Trophoblast cell (in vitro differentiated cells and primary cell): Measurements from ENCODE around the gene CDH22.

Source experiments
- DNase-seq, 2 donors: peaks; one replicate each; pipeline ENCODE4 v3.0.0-alpha.2; 2016
- H2AFZ ChIP-seq: 2 replicates; pipeline ENCODE4 v1.6.1; 2013; ENCODE audit warnings: low read length, moderate library complexity, mild to moderate bottlenecking; ENCODE audit not compliant: insufficient read depth, poor library complexity
- H2AK5ac ChIP-seq: 2 replicates; pipeline ENCODE4 v1.6.1; 2013; ENCODE audit warnings: mild to moderate bottlenecking, low read length
- H2BK120ac ChIP-seq: 2 replicates; pipeline ENCODE4 v1.6.1; 2013; ENCODE audit warnings: low read length, mild to moderate bottlenecking, moderate library complexity; ENCODE audit not compliant: insufficient read depth, poor library complexity
- H2BK12ac ChIP-seq: 2 replicates; pipeline ENCODE4 v1.6.1; 2013; ENCODE audit warnings: mild to moderate bottlenecking, low read length, moderate library complexity
- H2BK5ac ChIP-seq: 2 replicates; pipeline ENCODE4 v1.6.1; 2013; ENCODE audit warnings: low read length, low read depth, moderate library complexity, mild to moderate bottlenecking; ENCODE audit not compliant: poor library complexity
- H3K14ac ChIP-seq: 2 replicates; pipeline ENCODE4 v1.6.1; 2013; ENCODE audit warnings: mild to moderate bottlenecking, low read length
- H3K18ac ChIP-seq: 2 replicates; pipeline ENCODE4 v1.6.1; 2013; ENCODE audit warnings: mild to moderate bottlenecking, low read length
- H3K23ac ChIP-seq: 2 replicates; pipeline ENCODE4 v1.6.1; 2013; ENCODE audit warnings: low read length
- H3K27ac ChIP-seq: 2 replicates; pipeline ENCODE4 v1.5.1; 2013; ENCODE audit warnings: low read depth, mild to moderate bottlenecking, inconsistent platforms, low read length, moderate library complexity
- H3K27me3 ChIP-seq: 2 replicates; pipeline ENCODE4 v1.6.1; 2013; ENCODE audit warnings: inconsistent platforms, mild to moderate bottlenecking, low read length, moderate library complexity; ENCODE audit not compliant: insufficient read depth
- H3K36me3 ChIP-seq, 2 experiments: 1 replicate in 1 of 2; 2 replicates in 1 of 2; pipeline ENCODE4 v1.6.1; 2013; ENCODE audit warnings: low read length in 2 of 2, mild to moderate bottlenecking in 2 of 2, moderate library complexity in 1 of 2; ENCODE audit not compliant: insufficient read depth in 2 of 2, control insufficient read depth in 1 of 2
- H3K4ac ChIP-seq: 2 replicates; pipeline ENCODE4 v1.6.1; 2013; ENCODE audit warnings: low read depth, mild to moderate bottlenecking, low read length, moderate library complexity
- H3K4me1 ChIP-seq, 2 experiments: 1 replicate in 1 of 2; 2 replicates in 1 of 2; pipeline ENCODE4 v1.6.1; 2013; ENCODE audit warnings: low read length in 2 of 2, mild to moderate bottlenecking in 2 of 2, moderate library complexity in 1 of 2; ENCODE audit not compliant: insufficient read depth in 2 of 2, control insufficient read depth in 1 of 2
- H3K4me2 ChIP-seq: 2 replicates; pipeline ENCODE4 v1.6.1; 2013; ENCODE audit warnings: inconsistent platforms, mild to moderate bottlenecking, low read length, moderate library complexity
- H3K4me3 ChIP-seq: 2 replicates; pipeline ENCODE4 v1.5.1; 2013; ENCODE audit warnings: mild to moderate bottlenecking, low read depth, low read length, inconsistent platforms
- H3K79me1 ChIP-seq: one replicate; pipeline ENCODE4 v1.6.1; 2013; ENCODE audit warnings: low read length
- H3K79me2 ChIP-seq: 2 replicates; pipeline ENCODE4 v1.6.1; 2013; ENCODE audit warnings: low read length, mild to moderate bottlenecking; ENCODE audit not compliant: control insufficient read depth, insufficient read depth, poor library complexity
- H3K9ac ChIP-seq: 2 replicates; pipeline ENCODE4 v1.6.1; 2013; ENCODE audit warnings: mild to moderate bottlenecking, low read length
- H3K9me3 ChIP-seq: 2 replicates; pipeline ENCODE4 v1.6.1; 2013; ENCODE audit warnings: low read depth, mild to moderate bottlenecking, control low read depth, inconsistent platforms, low read length; ENCODE audit not compliant: insufficient read depth
- H4K12ac ChIP-seq: 2 replicates; pipeline ENCODE4 v1.6.1; 2013; ENCODE audit warnings: low read depth, mild to moderate bottlenecking, low read length, moderate library complexity
- H4K8ac ChIP-seq: 2 replicates; pipeline ENCODE4 v1.6.1; 2013; ENCODE audit warnings: low read depth, mild to moderate bottlenecking, low read length, moderate library complexity
- H4K91ac ChIP-seq: one replicate; pipeline ENCODE4 v1.6.1; 2013; ENCODE audit warnings: low read depth, mild to moderate bottlenecking, low read length, moderate library complexity
- WGBS: extraction: QIAGEN DNeasy Blood & Tissue Kit; methylation state at CpG from one replicate; pipeline ENCODE4 v1.1.7; 2013; ENCODE audit warnings: missing lambda C conversion rate; ENCODE audit not compliant: insufficient read length, insufficient coverage; ENCODE audit errors: extremely low coverage; 5-methylcytosine and 5-hydroxymethylcytosine counted together

Gene CDH22

GRCh38 chr20:46354920-46355654 is 46.8 kb upstream of the CDH22 start:
- H4K12ac ChIP-seq = no peak overlapping the region
- no peaks in the 10 kb centered on the region for H3K79me2 ChIP-seq
- H4K91ac ChIP-seq = no peak overlapping the region
- H3K27me3 ChIP-seq = no peaks in the 10 kb centered on the region
- H2BK5ac ChIP-seq = no peak overlapping the region
- H3K79me1 ChIP-seq = peaks cover 4% of the 10 kb centered on the region
- no peak overlapping the region for H4K8ac ChIP-seq
- no CpG with 5 or more reads among the region's 20 CpGs for WGBS
- H3K23ac ChIP-seq = no peak overlapping the region
- H3K4ac ChIP-seq = no peak overlapping the region
- DNase-seq = no peak
- no peak overlapping the region for H3K27ac ChIP-seq
- no peak overlapping the region for H3K9ac ChIP-seq
- H3K18ac ChIP-seq = no peak overlapping the region
- H3K36me3 ChIP-seq = peaks cover 40% of the 10 kb centered on the region in 2 experiments
- no peak overlapping the region for H3K4me3 ChIP-seq
- peaks cover 16 to 22% of the 10 kb centered on the region in 2 experiments for H3K4me1 ChIP-seq
- H3K4me2 ChIP-seq = no peak overlapping the region
- no peak overlapping the region for H3K14ac ChIP-seq
- no peak overlapping the region for H2BK120ac ChIP-seq
- H2AFZ ChIP-seq = no peak overlapping the region
- H2AK5ac ChIP-seq = no peak overlapping the region
- H2BK12ac ChIP-seq = no peak overlapping the region
- H3K9me3 ChIP-seq = no peaks in the 10 kb centered on the region

- H4K91ac ChIP-seq = no peak overlapping the region
- H3K4me3 ChIP-seq = no peak overlapping the region
- H2BK5ac ChIP-seq = no peak overlapping the region
- H3K79me1 ChIP-seq = peaks cover 6% of the 10 kb centered on the region
- H3K4me1 ChIP-seq = peaks cover 10 to 18% of the 10 kb centered on the region in 2 experiments
- no peak overlapping the region for H2AK5ac ChIP-seq
- H3K4me2 ChIP-seq = no peak overlapping the region
- H3K9ac ChIP-seq = no peak overlapping the region
- no peak overlapping the region for H3K4ac ChIP-seq
- H3K79me2 ChIP-seq = no peaks in the 10 kb centered on the region
- H4K8ac ChIP-seq = no peak overlapping the region
- H3K36me3 ChIP-seq = peaks cover 40 to 42% of the 10 kb centered on the region in 2 experiments
- no peaks in the 10 kb centered on the region for H3K9me3 ChIP-seq
- no peak overlapping the region for H3K18ac ChIP-seq
- no peak overlapping the region for H3K23ac ChIP-seq
- DNase-seq = no peak
- no peaks in the 10 kb centered on the region for H3K27me3 ChIP-seq
- no CpG with 5 or more reads among the region's 4 CpGs for WGBS
- no peak overlapping the region for H3K27ac ChIP-seq
- H2BK120ac ChIP-seq = no peak overlapping the region
- H2BK12ac ChIP-seq = no peak overlapping the region
- H4K12ac ChIP-seq = no peak overlapping the region
- no peak overlapping the region for H3K14ac ChIP-seq
- no peak overlapping the region for H2AFZ ChIP-seq
Measured at GRCh38 chr20:46354207-46354555, 45.9 kb upstream of the CDH22 start.

GRCh38 chr20:46353500-46354206 is 45.4 kb upstream of the CDH22 start:
- Histone ChIP-seq H3K4ac (no peak overlapping the region), H3K23ac (no peak overlapping the region), H2BK120ac (no peak overlapping the region), H4K12ac (no peak overlapping the region), H3K18ac (no peak overlapping the region), H3K4me3 (no peak overlapping the region), H4K91ac (no peak overlapping the region), H2AFZ (no peak overlapping the region), H3K4me2 (no peak overlapping the region), H3K9ac (no peak overlapping the region), H3K36me3 (peaks cover 39 to 41% of the 10 kb centered on the region in 2 experiments), H3K79me2 (no peaks in the 10 kb centered on the region), H3K27ac (no peak overlapping the region), H3K14ac (no peak overlapping the region), H2BK5ac (no peak overlapping the region), H2AK5ac (no peak overlapping the region), H3K27me3 (no peaks in the 10 kb centered on the region), H3K4me1 (peaks cover 7 to 14% of the 10 kb centered on the region in 2 experiments), H3K9me3 (no peaks in the 10 kb centered on the region), H3K79me1 (peaks cover 6% of the 10 kb centered on the region), H4K8ac (no peak overlapping the region), H2BK12ac (no peak overlapping the region)
- WGBS = 100% methylated on average over 1 of the region's 14 CpGs
- DNase-seq = no peak

- H2AK5ac ChIP-seq = no peak overlapping the region
- no CpG with 5 or more reads among the region's 18 CpGs for WGBS
- H3K79me1 ChIP-seq = peaks cover 6% of the 10 kb centered on the region
- H3K27me3 ChIP-seq = no peaks in the 10 kb centered on the region
- no peaks in the 10 kb centered on the region for H3K79me2 ChIP-seq
- H4K8ac ChIP-seq = no peak overlapping the region
- H2AFZ ChIP-seq = no peak overlapping the region
- no peak overlapping the region for H3K4me2 ChIP-seq
- H3K36me3 ChIP-seq = peaks cover 29 to 31% of the 10 kb centered on the region in 2 experiments
- H3K14ac ChIP-seq = no peak overlapping the region
- peaks cover 9 to 14% of the 10 kb centered on the region in 2 experiments for H3K4me1 ChIP-seq
- no peak overlapping the region for H3K4me3 ChIP-seq
- H3K9me3 ChIP-seq = no peaks in the 10 kb centered on the region
- H3K4ac ChIP-seq = no peak overlapping the region
- no peak overlapping the region for H2BK12ac ChIP-seq
- no peak overlapping the region for H4K91ac ChIP-seq
- no peak overlapping the region for H3K27ac ChIP-seq
- no peak overlapping the region for H4K12ac ChIP-seq
- no peak overlapping the region for H2BK5ac ChIP-seq
- no peak overlapping the region for H3K9ac ChIP-seq
- H3K23ac ChIP-seq = no peak overlapping the region
- DNase-seq = no peak
- H2BK120ac ChIP-seq = no peak overlapping the region
- no peak overlapping the region for H3K18ac ChIP-seq
Measured at GRCh38 chr20:46352370-46352938, 44.2 kb upstream of the CDH22 start.
